Testis (tissue), 2 donors: ENCODE results near the gene CFAP300.

Source experiments
- CTCF ChIP-seq, 3 experiments: fragments of 450-650 bp in 2 of 3; fragments of 200-600 bp in 1 of 3; sonication (generic) in 1 of 3; IDR thresholded peaks; one replicate each; pipeline ENCODE4 v1.5.1; 2016 to 2019; ENCODE audit warnings: antibody characterized with exemption in 3 of 3, mild to moderate bottlenecking in 2 of 3, moderate library complexity in 1 of 3
- POLR2A ChIP-seq: fragments of 450-650 bp; IDR thresholded peaks from one replicate; pipeline ENCODE4 v1.6.1; 2017; ENCODE audit warnings: antibody characterized with exemption, mild to moderate bottlenecking, moderate library complexity

- TF ChIP-seq CTCF (IDR thresholded peaks at IDR 0.05) (no peak), POLR2A (no peak)
These were observed 52.5 kb downstream of the CFAP300 start for GRCh38 chr11:102099755-102100154.
